Hepatocyte (in vitro differentiated cells): ENCODE measurements around the gene TP53I11. TPM values are rescaled to one million over a fixed set of nuclear protein-coding genes. Genes with fewer than 3 reads are reported as not detected.

Experiments
- DNase-seq: peaks from one replicate; pipeline ENCODE4 v3.0.0-alpha.2; 2016; ENCODE audit warnings: low spot score
- H2AFZ ChIP-seq: fragments of 200-600 bp; sonication (generic); 2 replicates; pipeline ENCODE4 v1.6.0; 2016; ENCODE audit warnings: antibody characterized with exemption, mild to moderate bottlenecking
- H3K27ac ChIP-seq: fragments of 200-600 bp; sonication (generic); 2 replicates; pipeline ENCODE4 v1.5.1; 2016; ENCODE audit warnings: mild to moderate bottlenecking
- H3K27me3 ChIP-seq: fragments of 200-600 bp; sonication (generic); 2 replicates; pipeline ENCODE4 v1.6.1; 2016
- H3K36me3 ChIP-seq: fragments of 200-600 bp; sonication (generic); replicated peaks from 2 replicates; pipeline ENCODE4 v1.5.1; 2016; ENCODE audit warnings: low read depth; ENCODE audit not compliant: insufficient read depth
- H3K4me1 ChIP-seq: fragments of 200-600 bp; sonication (generic); 2 replicates; pipeline ENCODE4 v1.5.1; 2016; ENCODE audit warnings: mild to moderate bottlenecking, moderate library complexity; ENCODE audit not compliant: insufficient read depth
- H3K4me2 ChIP-seq: fragments of 200-600 bp; sonication (generic); 2 replicates; pipeline ENCODE4 v1.6.0; 2016
- H3K4me3 ChIP-seq: fragments of 200-600 bp; sonication (generic); 2 replicates; pipeline ENCODE4 v1.5.1; 2016; ENCODE audit warnings: mild to moderate bottlenecking
- H3K79me2 ChIP-seq: fragments of 200-600 bp; sonication (generic); 2 replicates; pipeline ENCODE4 v1.6.0; 2017; ENCODE audit warnings: mild to moderate bottlenecking
- H3K9me2 ChIP-seq: fragments of 200-600 bp; sonication (generic); replicated peaks from 2 replicates; pipeline ENCODE4 v1.6.0; 2017; ENCODE audit warnings: mild to moderate bottlenecking; ENCODE audit not compliant: insufficient read depth
- H3K9me3 ChIP-seq: fragments of 200-600 bp; sonication (generic); 2 replicates; pipeline ENCODE4 v1.5.1; 2016; ENCODE audit warnings: low read depth, mild to moderate bottlenecking
- H4K20me1 ChIP-seq: fragments of 200-600 bp; sonication (generic); 2 replicates; pipeline ENCODE4 v1.6.0; 2016; ENCODE audit warnings: mild to moderate bottlenecking; ENCODE audit not compliant: insufficient read depth, poor library complexity, severe bottlenecking
- EZH2 ChIP-seq: fragments of 200-600 bp; sonication (generic); IDR thresholded peaks from 2 replicates; pipeline ENCODE4 v1.6.1; 2016; ENCODE audit warnings: antibody characterized with exemption, mild to moderate bottlenecking, borderline replicate concordance
- EZH2phosphoT487 ChIP-seq: fragments of 200-600 bp; sonication (generic); IDR thresholded peaks from one replicate; pipeline ENCODE4 v1.6.1; 2018; ENCODE audit warnings: antibody characterized with exemption, mild to moderate bottlenecking, low read depth, moderate library complexity; ENCODE audit not compliant: unreplicated experiment, severe bottlenecking
- WGBS: methylation state at CpG from one replicate; pipeline ENCODE4 v1.1.6; 2016; ENCODE audit warnings: low lambda C conversion rate; ENCODE audit errors: missing lambda C conversion rate; 5-methylcytosine and 5-hydroxymethylcytosine counted together
- polyA plus RNA-seq: library from polyadenylated mRNA; unstranded; fragments of >200 nt; fragmentation: Nextera tagmentation; extraction: Ambion mirVana; gene quantifications from 2 replicates; pipeline ENCODE4 v1.2.1, GENCODE V29; 2016
- total RNA-seq: library from RNA; depleted of rRNA; stranded (reverse); fragments of >200 nt; gene quantifications from 2 replicates; pipeline ENCODE4 v1.2.3, GENCODE V29; 2014
- TF ChIP-seq, protein P1 (sequence below): fragments of 200-600 bp; sonication (generic); IDR thresholded peaks from 2 replicates; pipeline ENCODE4 v1.5.1; 2016; ENCODE audit warnings: antibody characterized with exemption, mild to moderate bottlenecking; ENCODE audit not compliant: poor library complexity

Gene TP53I11
- total and polyA plus RNA-seq, 2 experiments from 2014 or later, result 15.4 to 41.8 TPM

DNA sequence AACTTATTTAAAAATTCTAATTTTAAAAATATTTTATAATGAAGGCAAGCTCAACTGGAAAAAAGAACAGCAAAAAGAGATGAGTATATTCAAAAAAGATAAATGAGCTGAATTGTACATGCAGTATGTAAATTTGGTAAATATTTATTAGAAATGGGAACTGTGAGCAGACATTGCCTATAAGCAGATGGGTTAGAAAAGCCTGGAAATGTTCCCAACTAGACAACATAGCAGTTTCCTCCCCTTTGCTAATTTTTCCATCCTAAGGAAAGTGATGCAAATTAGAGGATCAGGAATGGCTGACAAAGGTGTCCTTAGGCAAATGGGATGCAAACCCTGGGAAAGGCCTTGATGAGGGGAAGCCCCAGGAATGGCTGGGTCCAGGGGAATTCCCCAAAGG, 37.2 kb downstream of the TP53I11 start:
- no peak overlapping the region for H3K4me3 ChIP-seq
- no peaks in the 10 kb centered on the region for H3K79me2 ChIP-seq
- H3K27me3 ChIP-seq, result no peaks in the 10 kb centered on the region
- no peaks in the 10 kb centered on the region for H3K9me2 ChIP-seq
- no peak overlapping the region for H3K27ac ChIP-seq
- H2AFZ ChIP-seq, result no peak overlapping the region
- DNase-seq, result no peak
- no peaks in the 10 kb centered on the region for H4K20me1 ChIP-seq
- H3K36me3 ChIP-seq, result no peaks in the 10 kb centered on the region
- no peaks in the 10 kb centered on the region for H3K4me1 ChIP-seq
- no peaks in the 10 kb centered on the region for H3K9me3 ChIP-seq
- TF ChIP-seq, protein P1, sequence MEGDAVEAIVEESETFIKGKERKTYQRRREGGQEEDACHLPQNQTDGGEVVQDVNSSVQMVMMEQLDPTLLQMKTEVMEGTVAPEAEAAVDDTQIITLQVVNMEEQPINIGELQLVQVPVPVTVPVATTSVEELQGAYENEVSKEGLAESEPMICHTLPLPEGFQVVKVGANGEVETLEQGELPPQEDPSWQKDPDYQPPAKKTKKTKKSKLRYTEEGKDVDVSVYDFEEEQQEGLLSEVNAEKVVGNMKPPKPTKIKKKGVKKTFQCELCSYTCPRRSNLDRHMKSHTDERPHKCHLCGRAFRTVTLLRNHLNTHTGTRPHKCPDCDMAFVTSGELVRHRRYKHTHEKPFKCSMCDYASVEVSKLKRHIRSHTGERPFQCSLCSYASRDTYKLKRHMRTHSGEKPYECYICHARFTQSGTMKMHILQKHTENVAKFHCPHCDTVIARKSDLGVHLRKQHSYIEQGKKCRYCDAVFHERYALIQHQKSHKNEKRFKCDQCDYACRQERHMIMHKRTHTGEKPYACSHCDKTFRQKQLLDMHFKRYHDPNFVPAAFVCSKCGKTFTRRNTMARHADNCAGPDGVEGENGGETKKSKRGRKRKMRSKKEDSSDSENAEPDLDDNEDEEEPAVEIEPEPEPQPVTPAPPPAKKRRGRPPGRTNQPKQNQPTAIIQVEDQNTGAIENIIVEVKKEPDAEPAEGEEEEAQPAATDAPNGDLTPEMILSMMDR, result no peak
- TF ChIP-seq EZH2, result no peak
- H3K4me2 ChIP-seq, result no peak overlapping the region

DNA sequence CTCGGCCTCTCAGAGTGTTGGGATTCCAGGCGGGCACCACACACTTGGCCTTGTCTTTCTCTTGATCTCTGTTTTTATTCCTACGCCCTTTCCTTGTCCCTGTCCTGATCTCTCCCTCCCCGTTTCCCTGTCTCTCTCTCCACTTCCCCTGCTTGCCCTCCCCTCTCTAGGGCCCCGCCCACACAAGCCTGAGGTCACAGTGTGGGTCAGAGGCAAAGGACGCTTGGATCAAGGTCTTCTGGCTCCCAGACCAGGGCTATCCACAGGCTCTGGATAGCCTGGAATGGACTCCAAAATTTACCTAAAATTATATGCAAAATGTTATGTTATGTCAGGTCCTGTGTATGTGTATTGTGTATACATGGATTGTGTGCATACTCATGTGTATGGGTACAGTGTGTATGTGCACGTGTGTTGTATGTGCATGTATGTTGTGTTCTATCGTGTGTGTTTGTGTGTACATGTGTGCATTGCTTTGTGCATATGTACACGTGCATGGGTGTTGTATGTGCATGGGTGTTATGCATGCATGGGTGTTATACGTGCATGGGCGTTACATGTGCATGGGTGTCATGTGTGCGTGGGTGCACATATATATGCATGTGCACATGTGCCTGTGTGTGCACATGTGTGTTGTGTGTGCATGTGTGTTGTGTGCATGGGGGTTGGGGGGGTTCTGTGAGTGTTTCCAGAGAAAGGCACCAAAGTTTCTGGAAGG, 38.3 kb downstream of the TP53I11 start:
- Histone ChIP-seq H4K20me1 (no peaks in the 10 kb centered on the region), H3K4me3 (no peak overlapping the region), H3K36me3 (no peaks in the 10 kb centered on the region), H2AFZ (no peak overlapping the region), H3K27me3 (no peaks in the 10 kb centered on the region), H3K9me3 (no peaks in the 10 kb centered on the region), H3K4me2 (no peak overlapping the region), H3K9me2 (no peaks in the 10 kb centered on the region), H3K79me2 (no peaks in the 10 kb centered on the region), H3K4me1 (no peaks in the 10 kb centered on the region), H3K27ac (no peak overlapping the region)
- TF ChIP-seq EZH2phosphoT487 (no peak), EZH2 (no peak)
- TF ChIP-seq, protein P1, result no peak
- no peak for DNase-seq
- 74% methylated on average over 12 of the region's 12 CpGs for WGBS

DNA sequence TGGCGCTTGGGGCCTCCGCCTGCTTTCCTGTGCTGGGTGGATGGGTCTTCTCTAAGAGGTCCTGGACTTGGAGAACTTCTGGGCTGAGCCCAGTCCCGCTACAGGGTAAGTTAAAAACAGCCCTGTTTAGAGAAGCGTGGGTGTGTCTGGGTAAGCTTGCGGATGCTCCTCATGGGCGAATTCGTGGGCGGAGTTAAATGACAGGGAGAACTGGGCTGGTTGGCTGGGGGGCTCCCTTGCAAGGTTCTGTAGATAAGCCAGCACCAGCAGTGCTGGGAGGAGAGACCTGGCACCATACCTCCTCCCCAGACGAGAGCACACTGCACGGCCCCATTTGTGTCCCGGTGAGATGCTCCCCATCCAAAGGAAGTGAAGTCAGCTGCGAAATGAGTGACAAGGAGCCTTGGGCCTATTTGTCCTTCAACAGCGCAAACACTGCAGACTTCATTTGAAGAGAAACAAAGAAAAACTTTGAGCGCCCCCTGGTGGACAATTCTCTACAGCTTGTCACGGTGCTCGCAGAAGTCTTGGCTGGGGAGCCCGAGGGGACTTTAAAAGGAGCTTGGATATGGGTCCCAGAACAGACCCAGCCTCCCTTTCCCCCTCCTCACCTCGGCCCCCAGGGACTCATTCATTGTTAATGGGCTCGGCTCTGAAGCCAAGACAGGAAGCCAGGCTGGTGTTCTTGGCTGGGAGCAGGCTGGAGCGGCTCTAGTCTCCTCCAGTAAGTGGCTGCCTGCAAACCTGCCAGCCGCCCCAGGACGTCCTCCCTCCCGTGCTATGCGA, 39.5 kb downstream of the TP53I11 start:
- TF ChIP-seq EZH2phosphoT487, result no peak
- TF ChIP-seq, protein P1, result peak; percentile 96
- no peak for TF ChIP-seq EZH2
- Histone ChIP-seq H3K9me2 (no peaks in the 10 kb centered on the region), H3K4me2 (peak overlapping the region; percentile 48), H3K4me3 (no peak overlapping the region), H3K36me3 (no peaks in the 10 kb centered on the region), H3K27ac (no peak overlapping the region), H2AFZ (no peak overlapping the region), H3K4me1 (no peaks in the 10 kb centered on the region), H3K9me3 (no peaks in the 10 kb centered on the region), H3K79me2 (no peaks in the 10 kb centered on the region), H4K20me1 (no peaks in the 10 kb centered on the region), H3K27me3 (no peaks in the 10 kb centered on the region)
- peak; percentile 96 for DNase-seq
- 27% methylated on average over 24 of the region's 24 CpGs for WGBS
